GM19035 (cell line): ENCODE data around the gene DGKD.
"Not testable (repeated sequence)": the region's sequence is repeated elsewhere in the genome, so short reads cannot be mapped to it uniquely, and the experiment has no call there.

ENCODE experiments used
- ATAC-seq: cut with Tn5 transposase; IDR thresholded peaks from one replicate; pipeline ENCODE4 v1.9.1; 2021; ENCODE audit not compliant: unreplicated experiment

The DGKD gene

DNA sequence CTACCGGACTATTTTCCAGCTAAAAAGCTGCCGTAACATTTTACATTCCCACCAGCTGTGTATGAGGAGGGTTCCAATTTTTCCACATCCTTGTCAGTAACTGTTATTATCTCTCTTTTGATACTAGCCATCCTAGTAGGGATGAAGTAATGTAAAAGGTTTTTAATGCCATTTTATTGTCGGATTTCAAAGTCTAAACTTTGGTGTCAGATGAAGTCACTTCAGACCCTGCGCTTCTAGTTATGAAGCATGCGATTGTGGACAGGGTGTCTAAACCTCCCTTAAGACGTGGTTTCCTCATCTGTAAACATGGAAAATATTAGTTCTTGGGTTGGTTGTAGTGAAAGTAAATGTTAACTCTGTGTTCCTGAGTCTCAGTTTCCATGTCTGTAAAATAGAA, 4.7 kb downstream of the DGKD start:
- no peak for ATAC-seq

DNA sequence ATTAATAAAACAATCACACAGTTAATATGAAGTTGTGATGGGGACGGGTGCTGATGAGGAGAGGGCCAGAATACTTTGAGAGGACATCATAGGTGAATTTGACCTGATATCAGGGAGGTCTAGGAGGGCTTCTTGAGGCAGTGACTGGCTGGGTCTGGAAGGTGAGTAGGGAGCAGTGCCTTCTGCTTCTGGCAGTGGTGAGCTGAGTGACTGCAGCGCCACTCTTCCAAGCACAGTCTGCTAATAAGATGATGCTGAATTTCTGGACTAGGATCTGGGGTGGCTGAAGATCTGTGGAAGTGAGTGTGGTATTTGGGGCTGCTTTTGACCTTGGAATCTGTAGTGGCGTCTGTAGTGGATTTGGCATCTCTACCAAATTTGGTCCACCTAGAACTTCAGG, 5.5 kb downstream of the DGKD start:
- no peak for ATAC-seq

DNA sequence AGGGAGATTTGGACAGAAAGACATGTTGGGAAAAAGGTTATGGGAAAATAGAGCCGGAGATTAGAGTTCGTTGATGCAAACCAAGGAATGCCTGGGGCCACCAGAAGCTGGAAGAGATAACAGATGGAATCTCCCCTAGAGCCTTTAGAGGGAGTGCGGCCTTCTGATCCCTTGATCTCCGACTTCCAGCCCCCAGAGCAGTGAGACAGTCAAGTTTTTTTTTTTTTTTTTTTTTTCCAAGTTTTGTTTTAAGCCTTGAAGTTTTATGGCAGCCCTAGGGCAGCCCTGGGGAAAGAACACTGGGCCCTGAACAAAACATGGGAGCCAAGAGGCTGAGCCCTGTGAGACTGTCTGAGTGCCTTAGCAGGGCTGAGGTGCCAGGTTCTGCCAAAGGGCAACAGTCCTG, 6.5 kb downstream of the DGKD start:
- no peak for ATAC-seq

DNA sequence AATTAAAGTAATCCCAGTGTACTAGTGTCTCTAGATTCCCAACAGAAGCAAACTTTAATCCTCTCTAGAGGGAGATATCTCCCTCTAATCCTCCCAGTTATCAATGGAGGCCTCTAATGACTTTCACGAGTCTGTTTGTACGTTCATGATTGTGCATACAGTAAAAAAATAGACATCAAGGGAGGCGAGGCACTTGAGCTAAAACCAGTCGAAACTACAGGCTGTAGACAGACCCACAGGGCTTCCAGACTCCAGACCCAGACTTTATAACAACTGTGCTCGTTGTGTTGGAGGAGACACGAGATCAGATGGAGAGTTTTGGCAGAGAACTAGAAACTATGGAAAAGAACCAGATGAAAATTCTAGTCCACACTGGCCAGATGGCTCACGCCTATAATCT, 7.0 kb downstream of the DGKD start:
- ATAC-seq, result no peak

DNA sequence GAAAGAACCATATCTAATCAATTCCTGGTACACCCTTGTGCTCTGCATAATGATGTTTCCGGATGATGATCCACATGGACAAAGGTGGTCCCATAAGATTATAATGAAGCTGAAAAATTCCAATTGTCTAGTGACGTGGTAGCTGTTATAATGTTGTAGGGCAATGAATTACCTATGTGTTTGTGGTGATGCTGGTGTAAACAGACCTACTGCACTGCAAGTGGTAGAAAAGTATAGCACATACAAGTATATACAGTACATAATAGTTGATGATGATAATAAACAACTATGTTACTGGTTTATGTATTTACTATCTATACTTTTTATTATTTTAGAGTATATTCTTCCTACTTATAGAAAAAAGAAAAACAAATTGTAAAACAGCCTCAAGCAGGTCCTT, 8.4 kb downstream of the DGKD start:
- ATAC-seq, result no peak

DNA sequence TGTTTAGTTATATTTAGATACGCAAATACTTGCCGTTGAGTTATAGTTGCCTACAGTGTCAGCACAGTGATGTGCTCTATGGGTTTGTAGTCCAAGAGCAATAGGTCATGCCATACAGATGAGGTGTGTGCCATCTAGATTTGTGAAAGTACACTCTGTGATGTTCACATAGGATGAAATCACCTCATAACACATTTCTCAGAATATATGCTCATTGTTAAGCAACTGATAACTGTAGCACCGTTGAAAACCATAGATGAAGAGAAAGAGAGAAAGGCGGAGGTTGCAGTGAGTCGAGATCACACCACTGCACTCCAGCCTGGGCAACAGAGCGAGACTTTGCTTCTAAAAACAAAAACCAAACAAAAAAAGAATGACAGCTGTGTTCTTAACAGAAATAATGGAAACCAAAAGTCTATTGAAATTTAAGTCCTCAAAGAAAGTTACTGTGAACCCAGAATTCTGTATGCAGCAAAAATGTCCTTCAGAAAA, 9.5 kb downstream of the DGKD start:
- ATAC-seq, result no peak

DNA sequence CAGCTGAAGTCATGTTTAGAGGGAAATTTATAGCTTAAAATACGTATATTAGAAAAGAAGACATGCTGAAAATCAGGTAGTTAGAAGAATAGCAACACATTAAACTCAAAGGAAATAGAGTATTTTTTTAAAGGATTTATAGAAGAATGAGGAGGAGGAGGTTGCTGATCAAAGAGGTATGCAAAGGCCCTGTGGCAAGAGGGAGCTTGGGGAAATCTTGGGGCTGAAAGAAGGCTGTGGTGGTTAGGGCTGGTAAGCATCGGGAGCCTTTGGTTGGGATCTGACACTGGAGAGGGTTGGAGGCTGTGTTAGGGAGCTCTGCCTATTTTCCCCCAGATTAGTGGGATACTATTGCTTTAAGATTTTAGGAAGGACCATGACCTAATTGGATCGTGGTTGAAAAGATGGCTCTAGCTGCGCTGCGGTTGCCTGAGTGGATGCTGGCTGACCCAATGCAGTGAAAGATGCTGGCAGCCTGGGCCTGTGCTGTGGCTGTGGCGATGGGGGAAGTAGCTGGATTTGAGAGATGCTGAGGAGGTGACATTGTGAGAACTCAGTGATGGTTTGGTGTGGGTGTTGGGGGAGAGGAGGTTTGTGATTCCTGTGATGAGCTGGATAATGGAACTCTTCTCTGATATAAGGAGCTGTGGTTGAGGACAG, 11.7 kb downstream of the DGKD start:
- ATAC-seq, result no peak

DNA sequence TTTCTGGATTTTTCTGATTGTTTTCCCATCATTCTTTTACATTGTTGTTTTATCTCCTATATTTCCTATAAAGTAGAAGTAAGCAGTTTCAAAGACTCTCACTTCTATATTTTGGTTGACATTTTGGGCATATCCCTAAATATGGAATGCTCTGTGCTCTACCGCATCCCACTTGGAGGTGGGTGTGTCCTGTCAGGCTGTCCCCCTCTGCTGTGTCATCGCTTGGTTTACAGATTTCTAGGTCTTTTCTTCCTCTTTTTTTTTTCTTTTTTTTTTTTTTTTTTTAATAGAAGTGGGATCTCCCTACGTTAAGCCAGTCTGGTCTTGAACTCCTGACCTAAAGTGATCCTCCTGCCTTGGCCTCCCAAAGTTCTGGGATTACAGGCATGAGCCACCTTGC, 13.3 kb downstream of the DGKD start:
- ATAC-seq, result no peak

DNA sequence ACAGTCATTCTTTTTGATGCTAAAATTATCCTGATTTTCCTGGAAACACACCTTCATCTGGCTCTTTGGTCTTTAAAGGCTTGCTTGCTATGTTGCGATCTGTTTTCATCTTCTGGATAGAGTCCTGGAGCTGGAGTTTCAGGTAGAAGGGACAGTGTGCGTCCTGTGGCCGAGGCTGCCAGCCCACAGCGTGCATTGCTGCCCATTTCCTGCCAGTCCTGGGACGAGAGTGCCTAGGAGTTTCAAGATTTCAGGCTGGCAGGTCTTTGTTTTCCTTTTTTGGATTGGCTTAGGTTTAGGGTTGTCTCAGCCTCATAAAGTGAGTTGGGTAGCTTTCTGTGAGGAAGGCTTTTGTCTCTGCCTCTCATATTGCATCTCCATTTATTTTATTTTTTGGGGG, 14.5 kb downstream of the DGKD start:
- no peak for ATAC-seq

DNA sequence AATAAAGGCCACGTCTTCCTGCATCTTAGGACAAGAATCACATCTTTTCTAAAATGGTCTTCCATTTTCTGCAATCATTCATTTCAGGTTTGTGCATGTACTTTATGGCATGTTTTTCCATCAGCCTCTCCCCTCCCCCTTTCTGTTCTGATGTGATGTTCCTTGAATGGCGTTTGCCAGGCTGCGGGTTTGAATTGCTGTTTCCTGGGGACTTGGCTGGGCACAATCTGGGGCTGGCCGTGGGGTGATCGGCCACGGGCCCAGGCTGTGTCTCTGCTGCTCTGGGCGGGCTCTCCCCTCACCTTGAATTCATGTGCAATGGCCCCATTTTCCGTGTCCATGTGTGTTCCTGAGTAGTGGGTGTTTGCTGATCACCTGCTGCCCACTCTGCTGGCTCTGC, 15.2 kb downstream of the DGKD start:
- ATAC-seq, result no peak

DNA sequence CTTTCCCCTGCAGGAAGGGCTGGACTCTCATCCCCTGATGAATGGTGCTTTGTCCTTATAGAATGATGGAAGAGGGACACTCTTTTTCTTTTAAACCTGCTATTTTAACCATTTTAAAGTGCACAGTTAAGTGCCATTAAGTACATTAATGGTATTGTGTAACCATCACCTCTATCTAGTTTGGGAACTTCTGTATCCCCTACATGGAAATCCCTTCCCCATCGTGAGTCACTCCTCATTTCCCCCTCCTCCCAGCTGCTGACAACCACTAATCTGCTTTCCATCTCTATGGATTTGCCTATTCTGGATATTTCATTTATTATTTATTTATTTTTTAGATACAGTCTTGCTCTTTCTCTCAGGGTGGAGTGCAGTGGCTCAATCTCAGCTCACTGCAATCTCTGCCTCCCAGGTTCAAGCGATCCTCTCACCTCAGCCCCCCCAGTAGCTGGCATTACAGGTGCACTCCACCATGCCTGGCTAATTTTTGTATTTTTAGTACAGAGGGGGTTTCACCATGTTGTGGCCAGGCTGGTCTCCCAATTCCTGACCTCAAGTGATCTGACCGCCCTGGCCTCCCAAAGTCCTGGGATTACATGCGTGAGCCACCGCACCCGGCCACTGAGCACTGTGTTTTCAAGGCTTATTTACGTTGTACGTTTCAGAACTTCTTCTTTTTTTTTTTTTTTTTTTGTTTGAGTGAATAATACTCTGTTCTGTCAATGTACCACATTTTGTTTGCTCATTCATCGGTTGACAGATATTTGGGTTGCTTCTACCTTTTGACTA, 15.8 kb downstream of the DGKD start:
- no peak for ATAC-seq

DNA sequence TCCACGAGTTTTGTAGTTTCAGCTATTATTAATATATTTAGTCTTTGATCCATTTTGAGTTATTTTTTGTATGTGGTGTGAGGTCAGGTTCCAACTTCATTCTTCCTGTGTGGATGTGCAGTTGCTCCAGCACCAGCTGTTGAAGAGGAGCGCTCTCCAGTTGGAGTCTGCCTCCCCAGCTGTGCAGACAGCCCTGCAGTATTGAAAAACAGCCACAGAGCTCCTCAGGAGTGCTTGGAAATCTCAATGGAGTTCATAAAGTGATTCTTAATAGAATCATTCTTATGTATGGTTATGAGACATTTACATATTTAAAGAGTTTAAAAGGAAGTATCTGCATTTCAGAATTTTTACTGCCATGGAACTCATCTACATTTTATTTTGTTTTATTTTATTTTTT, 17.3 kb downstream of the DGKD start:
- ATAC-seq, result no peak

DNA sequence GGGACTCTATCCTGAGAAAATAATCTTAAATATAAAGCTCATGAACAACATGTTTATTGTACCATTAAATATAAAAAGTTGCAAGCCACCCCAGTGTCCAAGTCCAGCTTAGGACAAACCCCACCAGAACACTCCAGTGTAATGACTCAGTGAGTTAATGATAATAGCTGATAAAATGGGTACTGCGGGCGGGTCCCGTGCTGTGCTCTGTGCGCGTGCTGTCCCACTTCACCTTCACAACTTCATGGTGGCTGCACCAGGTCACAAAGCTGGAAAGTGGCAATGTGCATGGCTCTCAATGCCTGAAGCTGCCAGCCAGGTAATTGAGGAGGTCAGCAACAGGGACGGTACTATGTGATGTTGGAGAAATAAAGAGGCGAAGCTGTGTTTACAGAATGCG, 18.6 kb downstream of the DGKD start:
- no peak for ATAC-seq

DNA sequence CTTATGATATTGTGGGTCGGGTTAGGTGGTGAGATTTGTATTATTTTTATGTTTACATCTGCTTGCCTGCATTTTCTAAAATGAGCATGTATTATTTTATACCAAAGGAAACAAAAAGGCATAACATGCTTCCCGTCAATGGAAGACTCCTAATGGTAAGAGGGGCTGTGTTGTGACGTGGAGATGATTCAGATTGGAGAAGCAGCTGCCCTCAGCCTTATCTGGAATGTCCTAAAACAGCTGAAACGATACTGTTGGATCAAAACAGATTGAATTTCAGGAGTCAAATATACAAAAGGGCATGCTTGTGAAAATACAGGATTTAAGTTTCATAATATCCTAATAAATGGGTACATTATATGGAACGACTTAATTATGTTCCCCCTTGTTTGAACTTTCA, 19.0 kb downstream of the DGKD start:
- no peak for ATAC-seq

DNA sequence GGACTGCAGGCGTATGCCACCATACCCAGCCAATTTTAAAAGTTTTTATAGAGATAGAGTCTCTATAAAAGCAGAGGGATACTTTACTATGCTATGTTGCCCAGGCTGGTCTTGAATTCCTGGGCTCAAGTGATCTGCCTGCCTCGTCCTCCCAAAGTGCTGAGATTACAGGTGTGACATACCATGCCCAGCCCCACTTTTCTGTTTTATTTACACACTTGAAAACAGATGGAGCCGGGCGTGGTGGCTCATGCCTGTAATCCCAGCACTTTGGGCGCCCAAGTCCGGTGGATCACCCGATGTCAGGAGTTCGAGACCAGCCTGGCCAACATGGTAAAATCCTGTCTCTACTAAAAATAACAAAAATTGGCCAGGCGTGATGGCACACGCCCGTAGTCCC, 20.5 kb downstream of the DGKD start:
- not testable (repeated sequence) for ATAC-seq

DNA sequence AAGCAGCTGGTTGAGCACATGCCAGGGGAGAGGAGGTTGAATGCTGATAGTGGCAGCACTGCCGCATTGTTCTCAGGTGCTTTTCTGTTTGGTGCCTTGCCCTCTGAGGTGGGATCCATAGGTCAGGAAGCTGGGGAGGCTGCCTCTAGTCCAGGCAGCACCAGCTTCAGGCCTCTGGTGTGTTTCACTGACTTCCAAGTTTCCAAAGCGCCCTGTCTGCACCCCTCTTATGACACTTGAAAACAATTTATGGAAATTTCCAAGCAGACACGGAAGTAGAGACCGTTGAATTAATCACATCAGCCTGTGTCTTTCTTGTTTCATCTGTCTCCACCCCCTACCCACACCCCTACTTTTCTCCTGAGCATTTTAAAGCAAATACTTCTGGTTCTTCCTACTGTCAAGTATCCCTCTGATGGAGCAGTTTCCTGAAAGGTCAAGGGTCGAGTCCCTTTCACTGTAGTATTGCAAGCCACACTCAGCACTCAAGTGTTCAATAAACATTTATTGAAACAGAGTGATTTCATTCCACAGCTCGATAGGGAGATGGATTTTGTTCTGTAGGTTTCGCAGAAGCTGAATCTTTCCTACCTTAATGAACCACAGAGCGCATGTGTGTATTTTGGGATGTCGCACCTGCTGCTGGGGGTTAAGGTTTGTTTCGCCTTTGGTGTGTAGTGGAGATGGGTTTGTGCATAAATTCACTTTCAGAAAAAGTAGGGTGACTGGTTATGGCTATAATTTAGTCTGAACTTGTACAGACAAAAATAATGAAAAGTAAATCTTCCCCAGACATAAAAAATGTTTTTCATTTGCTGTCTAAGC, 21.4 kb downstream of the DGKD start:
- ATAC-seq, result no peak

DNA sequence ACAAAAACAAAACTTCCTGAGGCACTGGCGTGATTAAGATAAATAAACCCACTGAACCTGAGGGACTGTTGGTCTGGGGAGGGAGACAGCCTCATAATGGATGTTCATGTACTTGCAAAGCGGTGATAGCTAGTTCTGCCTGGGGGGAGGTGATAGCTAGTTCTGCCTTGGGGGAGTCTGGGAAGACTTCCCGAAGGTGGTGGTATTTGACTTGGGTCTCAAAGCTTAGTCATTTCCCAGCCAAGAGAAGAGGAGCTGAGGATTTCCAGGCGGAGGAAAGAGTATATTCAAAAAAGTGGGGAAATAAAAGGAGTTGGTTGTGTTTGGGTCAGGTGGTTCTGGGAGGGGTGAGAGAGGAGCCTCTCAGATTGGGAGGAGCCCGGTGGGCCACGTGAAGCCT, 24.7 kb downstream of the DGKD start:
- no peak for ATAC-seq

DNA sequence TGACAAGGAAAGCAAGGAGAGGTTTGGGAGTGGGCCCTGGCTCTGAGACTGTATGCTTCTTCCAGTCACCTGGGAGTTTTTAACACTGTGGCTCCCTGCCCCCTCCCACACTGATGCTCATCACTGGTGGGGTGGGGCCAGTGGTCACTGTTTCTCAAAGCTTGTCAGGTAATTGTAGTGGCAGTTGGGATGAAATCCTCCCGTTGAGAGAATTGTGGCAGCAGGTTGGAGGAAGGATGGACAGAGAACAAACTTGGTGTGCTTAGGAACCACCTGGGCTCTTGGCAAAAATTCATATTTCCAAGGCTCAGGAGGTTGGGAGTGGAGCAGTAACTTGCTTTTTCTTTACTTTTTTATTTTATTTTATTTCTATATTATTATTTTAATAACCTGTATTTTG, 25.1 kb downstream of the DGKD start:
- no peak for ATAC-seq

DNA sequence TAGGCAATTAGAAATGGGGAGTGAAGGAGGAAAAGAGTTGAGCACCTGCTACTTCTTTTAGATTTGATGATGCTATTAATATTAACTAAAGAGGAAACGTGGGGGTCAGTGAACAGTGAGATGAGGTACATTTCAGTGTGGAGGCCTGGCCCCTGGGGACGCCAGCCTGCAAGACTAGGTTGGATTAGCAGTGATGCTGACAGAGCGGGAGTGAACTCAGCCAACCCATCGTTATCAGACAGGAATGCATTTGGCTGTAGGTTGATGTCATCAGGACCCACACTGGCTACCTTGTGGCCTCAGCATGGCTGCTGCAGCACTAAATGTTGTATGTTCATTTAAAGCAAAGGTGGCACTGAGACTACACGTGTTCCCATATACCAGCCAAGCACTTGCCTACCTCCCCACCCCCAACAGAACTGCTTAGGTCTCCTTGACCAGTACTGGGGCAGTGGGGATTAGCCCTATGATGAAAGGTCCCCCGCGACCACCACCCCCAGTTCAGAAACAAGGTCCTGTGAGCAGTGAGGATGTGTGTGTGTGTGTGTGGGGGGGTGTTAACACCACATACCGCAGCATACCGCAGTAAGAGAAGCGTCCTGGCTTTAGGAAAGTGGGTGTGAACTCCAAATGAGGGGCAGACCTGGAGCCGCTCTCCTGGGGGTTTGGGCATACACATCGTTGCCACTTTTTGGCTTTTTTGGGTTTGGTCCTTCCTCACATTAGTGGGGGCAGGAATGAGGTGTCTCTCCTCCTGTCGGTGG, 26.0 kb downstream of the DGKD start:
- ATAC-seq, result no peak

DNA sequence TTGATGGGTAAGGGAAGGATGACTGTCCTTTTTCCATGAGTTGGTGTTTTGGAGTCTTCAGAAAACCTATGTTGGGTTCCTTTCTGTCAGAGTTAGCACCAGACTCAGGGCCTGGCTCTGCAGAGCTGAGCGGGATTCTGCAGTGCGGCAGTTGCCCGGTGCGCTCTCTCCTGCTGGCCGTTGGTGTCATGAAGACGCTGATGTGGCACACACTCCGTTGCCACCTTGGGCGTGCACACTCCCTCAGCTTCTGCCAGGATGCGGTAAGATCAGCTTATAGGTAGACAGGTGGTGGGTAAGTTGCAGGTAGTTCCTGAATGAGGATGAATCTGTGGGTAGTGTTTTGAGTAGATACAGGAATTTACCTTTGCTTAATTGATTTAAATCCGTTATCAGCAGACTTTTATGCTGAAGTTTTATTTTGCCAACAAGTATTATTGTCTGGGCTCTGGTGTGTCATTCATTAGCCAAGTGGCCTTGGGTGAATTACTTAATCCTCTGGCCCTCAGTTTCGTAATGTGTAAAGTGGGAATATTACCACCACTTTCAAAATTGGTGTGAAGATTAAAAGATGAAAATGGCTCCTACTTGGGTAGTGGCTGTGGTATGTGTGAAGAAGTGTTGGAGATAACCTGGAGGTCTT, 26.8 kb downstream of the DGKD start:
- ATAC-seq, result no peak

DNA sequence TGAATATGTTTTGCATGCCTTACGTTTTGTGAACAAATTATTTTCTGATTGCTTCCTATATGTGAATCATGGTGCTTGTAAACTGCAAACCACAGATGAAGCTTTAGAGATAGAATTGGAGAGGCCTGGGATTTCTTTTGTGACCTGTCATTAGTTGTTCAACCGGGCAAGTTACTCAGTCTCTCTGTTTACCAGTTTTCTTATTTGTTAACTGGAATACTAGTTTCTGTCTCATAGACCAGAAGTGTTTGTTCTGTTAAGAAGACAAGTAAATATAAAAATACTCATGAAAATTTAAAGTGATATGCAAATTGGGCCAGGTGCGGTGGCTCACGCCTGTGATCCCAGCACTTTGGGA, 27.3 kb downstream of the DGKD start:
- no peak for ATAC-seq
